CD1c-positive myeloid dendritic cell (primary cell): ENCODE data around the gene DNMT3A.

ENCODE experiments used
- DNase-seq: peaks from one replicate; pipeline ENCODE4 v3.0.0-alpha.2; 2016; ENCODE audit errors: extremely low spot score

DNMT3A gene

DNA sequence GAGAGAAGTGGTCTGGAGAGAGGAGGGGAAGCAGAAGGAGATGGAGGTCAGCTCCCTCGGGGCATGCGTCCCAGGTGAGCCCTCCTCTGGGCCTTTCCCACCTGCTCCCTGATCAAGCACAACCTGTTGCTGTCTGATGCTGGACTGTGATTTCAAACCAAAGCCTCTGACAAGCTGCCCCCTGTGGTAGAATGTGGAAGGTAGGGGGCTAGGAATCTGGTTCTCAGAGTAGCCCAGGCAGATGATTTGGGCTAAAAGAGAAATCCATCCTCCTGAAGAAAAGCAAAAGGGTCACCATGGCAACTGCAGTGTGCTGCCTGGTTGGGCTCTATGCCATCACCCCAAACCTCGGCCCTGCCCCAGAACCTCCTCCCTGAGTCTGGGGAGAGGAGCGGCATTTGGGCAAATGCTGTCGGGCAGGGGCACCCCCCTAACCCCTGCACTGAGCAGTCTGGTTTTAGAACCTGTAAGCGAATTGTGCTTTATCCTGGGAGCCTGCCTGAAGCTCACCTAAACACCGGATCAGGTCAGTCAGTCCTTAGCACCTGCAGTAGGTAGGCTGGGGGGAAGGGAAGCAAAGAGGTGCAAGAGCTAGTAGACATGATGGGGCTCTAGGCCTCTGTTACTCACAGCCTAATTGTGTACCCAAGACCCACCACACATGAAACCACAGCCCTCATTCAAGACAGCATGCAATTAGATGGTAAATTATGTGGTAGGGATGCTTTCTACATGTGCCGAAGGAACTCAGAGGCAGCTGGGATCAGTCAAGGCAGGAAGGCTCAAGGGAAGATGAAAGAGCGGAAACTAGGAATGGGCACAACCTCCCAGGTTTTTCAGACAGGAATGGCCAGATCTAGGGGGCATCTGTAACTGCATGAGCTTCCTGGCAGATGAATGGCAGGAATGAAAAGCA lies 83.5 kb downstream of the DNMT3A start:
- DNase-seq, result no peak

GRCh38 chr2:25257032-25257552 lies 84.6 kb downstream of the DNMT3A start:
- no peak for DNase-seq

DNA sequence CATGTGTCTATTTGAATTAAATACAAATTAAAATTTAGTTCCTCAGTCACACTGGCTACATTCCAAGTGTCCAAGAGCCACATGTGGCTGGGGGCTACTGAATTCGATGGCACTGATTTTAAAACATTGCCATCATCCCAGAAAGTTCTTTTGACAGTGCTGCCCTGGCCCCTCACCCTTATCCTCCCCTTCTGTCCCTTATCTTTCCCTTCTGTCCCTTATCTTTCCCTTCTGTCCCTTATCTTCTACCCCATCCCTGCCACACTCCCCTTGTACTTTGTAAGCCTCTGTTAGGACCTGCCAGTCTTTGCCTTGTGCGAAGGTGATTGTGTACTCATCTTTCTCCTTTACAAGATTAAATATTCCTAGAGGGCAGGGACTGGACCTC lies 85.2 kb downstream of the DNMT3A start:
- DNase-seq, result no peak

DNA sequence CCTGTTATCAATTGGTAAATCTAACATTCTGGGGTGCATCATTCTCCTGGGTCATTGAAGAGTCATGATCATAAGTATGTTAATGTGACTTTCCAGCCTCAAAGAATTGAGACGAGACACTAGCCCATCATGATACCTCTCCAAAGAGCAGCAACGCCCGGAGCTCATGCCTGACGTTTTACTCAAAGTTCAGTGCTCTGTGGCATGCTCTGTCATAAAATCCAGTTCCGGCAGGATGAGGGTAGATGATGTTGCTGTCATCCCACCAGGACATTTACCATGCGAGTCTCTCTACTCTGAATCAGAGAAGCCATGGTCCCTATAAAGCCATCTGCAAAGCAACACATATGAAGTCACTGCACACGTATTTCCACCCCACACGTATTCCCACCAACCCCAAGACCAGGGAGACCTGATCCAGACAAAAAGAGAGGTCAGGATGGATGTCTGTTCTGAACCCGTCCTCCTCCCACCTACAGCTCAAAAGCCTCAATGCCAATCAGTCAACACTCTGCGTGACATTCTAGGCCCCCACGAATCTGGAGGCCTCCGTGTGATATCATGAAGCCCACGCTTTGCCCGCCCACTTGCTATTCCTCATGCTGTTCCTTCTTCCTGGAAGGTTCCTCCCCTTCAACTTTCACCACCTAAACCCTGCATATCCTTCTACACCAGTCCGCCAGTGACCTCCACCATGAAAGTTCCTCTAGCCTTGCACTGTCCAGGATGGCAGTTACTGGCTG lies 85.8 kb downstream of the DNMT3A start:
- peak; percentile 72 for DNase-seq

DNA sequence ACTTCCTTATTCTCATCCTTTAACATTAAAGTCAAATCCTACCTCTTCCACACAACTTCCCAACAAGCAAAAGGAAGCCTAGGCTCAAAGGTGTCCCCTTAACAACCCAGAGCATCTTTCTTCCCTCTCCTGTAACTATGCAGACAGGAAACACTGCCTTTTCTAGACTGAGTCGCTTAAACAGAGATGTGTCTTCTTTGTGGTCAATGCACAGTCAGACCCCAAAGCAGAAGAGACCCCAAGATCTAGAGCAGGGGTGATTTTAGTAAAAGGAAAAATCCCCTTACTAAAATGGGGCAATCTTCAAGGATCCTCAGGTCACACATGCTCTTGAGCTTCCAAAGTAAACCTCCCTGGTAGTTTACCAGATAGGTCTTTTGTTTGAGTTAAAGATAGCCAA lies 86.8 kb downstream of the DNMT3A start:
- DNase-seq, result no peak

DNA sequence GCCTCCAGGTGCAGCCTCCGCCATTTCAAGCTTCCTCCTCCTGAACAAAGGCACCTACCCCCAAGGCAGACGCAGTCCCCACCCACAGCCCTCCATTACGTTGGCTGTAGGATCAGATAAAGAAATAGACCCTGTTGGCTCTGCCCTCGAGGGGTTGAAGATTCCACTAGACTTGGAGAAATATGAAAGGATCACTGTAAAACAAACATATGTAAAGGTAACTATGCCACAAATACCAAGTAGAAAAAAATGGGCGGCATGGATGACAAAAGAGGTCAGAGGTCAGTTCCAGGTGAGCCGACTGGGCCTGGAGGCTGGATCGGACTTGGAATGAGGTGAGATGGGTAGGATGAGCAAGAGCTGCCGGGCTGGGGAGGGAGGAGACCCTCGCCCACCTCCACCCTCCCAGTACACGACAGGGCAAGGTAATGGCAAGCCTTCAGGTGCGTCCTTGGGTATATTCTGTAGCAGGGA lies 88.5 kb downstream of the DNMT3A start:
- DNase-seq, result no peak

- peak; percentile 14 for DNase-seq
Observed at GRCh38 chr2:25252291-25253152, 89.2 kb downstream of the DNMT3A start.

- DNase-seq, result peak; percentile 66
Observed at GRCh38 chr2:25251422-25252273, 90.1 kb downstream of the DNMT3A start.

DNA sequence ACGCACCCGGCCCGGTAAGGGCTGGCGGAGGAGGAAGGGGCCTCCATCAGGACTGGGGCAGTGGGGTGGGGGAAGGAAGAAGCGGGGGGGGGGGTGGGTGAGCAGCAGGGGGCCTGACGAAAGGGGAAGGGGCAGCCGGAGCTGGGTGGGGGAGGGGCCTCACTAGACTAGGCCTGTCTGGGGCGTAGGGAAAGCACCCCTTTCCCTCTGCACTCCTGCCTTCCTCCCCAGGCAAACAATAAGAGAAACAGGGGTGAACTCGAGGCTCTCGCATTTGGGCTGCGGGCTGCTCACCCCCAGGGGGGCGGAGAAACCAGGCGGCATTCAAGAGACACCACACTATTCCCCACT lies 90.7 kb downstream of the DNMT3A start:
- DNase-seq, result peak; percentile 9

DNA sequence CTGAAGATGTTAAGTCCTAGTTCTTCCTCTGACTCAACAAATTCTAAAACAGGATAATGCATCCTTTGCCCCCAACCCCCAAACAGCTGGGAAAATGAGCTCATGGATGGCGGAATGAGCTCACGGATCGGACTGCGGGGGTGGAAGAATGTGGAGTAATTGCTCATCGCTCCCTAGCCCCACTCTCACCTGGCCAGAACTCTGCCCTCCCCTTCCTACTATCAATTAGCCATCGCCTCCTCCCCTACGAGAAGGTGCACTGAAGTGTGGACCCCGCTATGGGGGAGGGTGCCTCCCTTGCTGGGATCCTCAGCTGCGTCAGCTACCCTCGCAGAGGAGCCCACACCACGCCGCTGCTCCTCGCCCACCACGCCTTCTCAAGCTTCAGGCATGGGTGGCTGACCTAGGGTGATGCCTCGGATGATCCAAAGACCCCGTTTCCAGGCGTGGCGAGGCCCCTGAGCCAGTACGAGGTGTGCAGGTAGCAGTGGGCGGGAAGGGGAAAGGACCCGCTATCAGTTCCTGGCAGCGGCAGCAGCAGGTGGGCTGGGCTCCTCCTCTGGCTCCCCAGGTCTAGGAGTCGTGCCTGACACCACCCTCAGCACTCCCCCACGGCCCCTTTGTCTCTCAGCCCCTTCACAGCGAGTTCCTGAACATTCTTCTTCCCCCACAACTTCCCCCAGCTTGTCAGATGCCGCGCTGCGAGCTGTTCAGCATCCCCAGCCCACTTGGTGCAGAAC lies 91.2 kb downstream of the DNMT3A start:
- DNase-seq, result no peak

DNA sequence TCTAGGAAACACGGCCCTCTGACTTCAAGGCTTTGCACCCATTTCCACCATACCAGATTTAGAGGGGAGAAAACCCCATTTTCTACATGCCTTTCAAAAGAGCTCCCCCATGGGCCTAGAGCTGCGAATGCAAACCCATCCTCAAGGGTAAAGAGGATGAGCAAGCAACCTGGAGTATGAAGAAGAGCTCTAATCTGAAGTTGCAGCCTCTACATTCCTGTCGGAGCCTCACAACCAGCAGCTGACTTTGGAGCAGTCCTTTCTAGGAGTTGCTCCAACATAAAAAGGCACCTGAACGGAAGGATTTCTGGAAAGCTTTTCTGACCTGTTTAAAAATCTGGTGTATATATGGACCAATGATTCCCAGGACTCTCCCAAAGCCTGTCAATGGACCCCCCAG lies 91.9 kb downstream of the DNMT3A start:
- DNase-seq, result no peak

DNA sequence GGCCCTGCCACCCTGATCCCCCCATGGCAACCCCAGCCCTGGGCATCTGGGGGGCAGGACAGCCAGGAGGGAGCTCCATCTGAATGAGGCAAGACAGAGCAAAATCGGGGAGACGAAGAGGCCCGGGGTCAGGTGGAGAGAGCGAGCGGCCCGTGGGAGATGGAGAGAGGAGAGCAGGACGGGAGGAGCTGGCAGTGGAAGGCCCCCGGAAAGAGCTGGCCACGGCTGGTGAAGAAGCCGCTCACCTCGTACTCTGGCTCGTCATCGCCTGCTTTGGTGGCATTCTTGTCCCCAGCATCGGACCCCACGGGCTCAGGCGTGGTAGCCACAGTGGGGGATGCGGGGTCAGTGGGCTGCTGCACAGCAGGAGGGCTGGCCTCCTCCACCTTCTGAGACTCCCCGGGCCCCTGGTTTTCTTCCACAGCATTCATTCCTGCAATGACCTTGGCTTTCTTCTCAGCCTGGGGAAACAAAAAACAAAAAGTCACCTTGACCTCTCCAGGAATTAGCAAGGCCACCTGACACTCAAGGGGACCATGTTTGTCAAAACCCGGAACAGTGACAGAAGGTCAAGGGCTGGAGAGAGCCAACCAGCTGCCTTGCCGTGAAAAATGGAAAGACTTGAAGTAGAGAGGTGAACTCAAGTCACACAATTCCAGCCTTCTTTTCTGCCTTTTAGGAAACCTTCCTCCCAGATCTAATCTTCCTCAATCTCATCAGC lies 93.8 kb downstream of the DNMT3A start:
- DNase-seq, result no peak

GRCh38 chr2:25246558-25247290 lies 95.0 kb downstream of the DNMT3A start:
- DNase-seq, result no peak

DNA sequence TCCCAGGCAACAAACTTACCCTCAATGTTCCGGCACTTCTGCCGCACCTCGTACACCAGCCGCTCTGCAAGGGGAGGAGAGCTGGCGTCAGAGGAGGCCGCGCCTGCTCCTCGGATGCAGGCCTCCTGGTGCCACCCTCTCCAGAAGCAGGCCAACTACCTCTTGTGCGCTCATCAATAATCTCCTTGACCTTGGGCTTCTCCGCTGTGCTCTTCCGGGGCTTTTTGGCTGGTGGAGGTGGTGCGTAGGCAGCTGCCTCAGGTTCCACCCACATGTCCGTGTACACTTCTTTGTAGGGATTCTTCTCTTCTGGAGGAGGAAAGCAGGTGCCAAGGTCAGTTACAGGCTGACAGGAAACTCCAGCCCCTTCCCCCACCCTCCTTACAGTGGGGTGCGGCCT lies 95.7 kb downstream of the DNMT3A start:
- no peak for DNase-seq

DNA sequence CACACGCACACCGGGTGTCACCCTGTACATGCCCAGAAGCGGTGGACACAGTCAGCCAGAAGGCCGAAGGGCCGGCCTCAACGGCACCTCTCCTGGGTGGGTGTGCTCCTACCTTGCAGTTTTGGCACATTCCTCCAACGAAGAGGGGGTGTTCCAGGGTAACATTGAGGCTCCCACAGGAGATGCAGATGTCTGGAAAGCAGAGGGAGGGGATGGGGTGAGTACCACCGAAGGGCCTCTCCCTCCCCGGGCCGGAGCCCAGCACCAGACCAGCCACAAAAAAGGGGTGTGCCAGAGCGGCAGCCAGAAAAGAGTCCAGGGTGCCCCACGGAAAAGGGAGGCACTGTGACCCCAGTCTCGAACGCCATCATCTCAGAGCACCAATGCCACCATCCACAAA lies 96.6 kb downstream of the DNMT3A start:
- DNase-seq, result no peak

DNA sequence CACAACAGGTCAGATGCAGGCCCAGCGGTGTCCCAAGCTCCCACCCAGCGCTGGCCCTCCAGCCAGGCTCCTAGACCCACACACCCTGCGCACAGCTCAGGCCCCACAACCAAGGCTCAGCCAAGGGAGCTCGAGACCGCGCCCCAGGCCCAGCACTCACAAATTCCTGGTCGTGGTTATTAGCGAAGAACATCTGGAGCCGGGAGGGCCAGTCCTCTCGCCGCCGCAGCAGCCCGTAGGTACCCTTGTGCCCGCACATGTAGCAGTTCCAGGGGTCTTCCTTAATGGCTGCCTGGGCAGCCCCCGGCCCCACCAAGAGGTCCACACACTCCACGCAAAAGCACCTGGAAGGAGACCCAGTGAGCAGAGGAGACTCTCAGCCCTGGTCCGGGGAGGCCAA lies 97.7 kb downstream of the DNMT3A start:
- no peak for DNase-seq

- DNase-seq, result no peak
Observed at GRCh38 chr2:25241452-25241851, 100.3 kb downstream of the DNMT3A start.

GRCh38 chr2:25240636-25241035 lies 101.1 kb downstream of the DNMT3A start:
- DNase-seq, result no peak

- DNase-seq, result no peak
Observed at GRCh38 chr2:25238920-25239319, 102.8 kb downstream of the DNMT3A start.
